GM13977 (cell line): Measurements from ENCODE around the gene PXYLP1.
"Not testable (repeated sequence)": the region's sequence is repeated elsewhere in the genome, so short reads cannot be mapped to it uniquely, and the experiment has no call there.

Experiments
- DNase-seq: peaks from one replicate; pipeline ENCODE4 v3.0.0; 2012; ENCODE audit warnings: low spot score
- in situ Hi-C: fragments of 300-500 bp; cut with MboI; formaldehyde crosslinking; loops from one replicate; pipeline ENCODE4 v1.12.0; 2022; ENCODE audit warnings: low sequenced_read_pairs, low pct_unique_long_range_greater_than_20kb, mixed read lengths, inconsistent platforms; ENCODE audit not compliant: unreplicated experiment
- TF ChIP-seq, protein P1 (sequence below): IDR thresholded peaks from 2 replicates; pipeline ENCODE4 v1.5.1; 2012; ENCODE audit warnings: mild to moderate bottlenecking, control low read depth; ENCODE audit not compliant: insufficient read depth; ENCODE audit errors: extremely low read depth, missing control alignments

PXYLP1 gene

DNA sequence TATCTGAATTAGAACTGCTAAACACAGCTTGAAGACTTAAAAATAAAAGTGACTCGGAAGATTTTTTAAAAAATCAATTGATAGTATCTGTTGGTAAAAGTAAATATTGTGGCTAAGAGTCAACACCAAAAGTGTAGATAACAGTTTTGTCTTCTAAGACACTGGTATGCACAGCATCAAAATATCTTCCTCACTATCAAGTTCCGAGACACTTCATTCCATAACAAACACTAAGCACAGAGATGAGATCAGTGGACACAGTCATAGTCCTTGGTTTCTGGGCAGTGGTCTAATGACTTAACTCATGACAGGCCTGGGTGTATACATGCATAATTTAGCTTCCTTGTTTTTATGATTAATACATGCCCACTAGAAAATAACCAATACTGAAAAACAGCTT lies 63.2 kb downstream of the PXYLP1 start:
- no peak for DNase-seq
- in situ Hi-C loops = no loop called here
- TF ChIP-seq, protein P1, sequence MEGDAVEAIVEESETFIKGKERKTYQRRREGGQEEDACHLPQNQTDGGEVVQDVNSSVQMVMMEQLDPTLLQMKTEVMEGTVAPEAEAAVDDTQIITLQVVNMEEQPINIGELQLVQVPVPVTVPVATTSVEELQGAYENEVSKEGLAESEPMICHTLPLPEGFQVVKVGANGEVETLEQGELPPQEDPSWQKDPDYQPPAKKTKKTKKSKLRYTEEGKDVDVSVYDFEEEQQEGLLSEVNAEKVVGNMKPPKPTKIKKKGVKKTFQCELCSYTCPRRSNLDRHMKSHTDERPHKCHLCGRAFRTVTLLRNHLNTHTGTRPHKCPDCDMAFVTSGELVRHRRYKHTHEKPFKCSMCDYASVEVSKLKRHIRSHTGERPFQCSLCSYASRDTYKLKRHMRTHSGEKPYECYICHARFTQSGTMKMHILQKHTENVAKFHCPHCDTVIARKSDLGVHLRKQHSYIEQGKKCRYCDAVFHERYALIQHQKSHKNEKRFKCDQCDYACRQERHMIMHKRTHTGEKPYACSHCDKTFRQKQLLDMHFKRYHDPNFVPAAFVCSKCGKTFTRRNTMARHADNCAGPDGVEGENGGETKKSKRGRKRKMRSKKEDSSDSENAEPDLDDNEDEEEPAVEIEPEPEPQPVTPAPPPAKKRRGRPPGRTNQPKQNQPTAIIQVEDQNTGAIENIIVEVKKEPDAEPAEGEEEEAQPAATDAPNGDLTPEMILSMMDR = no peak

DNA sequence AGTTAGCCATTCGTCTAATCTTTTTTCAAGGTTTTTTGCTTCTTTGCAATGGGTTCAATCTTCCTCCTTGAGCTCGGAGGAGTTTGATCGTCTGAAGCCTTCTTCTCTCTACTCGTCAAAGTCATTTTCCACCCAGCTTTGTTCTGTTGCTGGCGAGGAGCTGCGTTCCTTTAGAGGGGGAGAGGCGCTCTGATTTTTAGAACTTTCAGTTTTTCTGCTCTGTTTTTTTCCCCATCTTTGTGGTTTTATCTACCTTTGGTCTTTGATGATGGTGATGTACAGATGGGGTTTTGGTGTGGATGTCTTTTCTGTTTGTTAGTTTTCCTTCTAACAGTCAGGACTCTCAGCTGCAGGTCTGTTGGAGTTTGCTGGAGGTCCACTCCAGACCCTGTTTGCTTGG lies 68.8 kb downstream of the PXYLP1 start:
- DNase-seq = not testable (repeated sequence)
- in situ Hi-C loops = loop anchor here (10.0 kb wide), 1 partner anchor 264 kb away; no protein-coding TSS in a partner anchor

DNA sequence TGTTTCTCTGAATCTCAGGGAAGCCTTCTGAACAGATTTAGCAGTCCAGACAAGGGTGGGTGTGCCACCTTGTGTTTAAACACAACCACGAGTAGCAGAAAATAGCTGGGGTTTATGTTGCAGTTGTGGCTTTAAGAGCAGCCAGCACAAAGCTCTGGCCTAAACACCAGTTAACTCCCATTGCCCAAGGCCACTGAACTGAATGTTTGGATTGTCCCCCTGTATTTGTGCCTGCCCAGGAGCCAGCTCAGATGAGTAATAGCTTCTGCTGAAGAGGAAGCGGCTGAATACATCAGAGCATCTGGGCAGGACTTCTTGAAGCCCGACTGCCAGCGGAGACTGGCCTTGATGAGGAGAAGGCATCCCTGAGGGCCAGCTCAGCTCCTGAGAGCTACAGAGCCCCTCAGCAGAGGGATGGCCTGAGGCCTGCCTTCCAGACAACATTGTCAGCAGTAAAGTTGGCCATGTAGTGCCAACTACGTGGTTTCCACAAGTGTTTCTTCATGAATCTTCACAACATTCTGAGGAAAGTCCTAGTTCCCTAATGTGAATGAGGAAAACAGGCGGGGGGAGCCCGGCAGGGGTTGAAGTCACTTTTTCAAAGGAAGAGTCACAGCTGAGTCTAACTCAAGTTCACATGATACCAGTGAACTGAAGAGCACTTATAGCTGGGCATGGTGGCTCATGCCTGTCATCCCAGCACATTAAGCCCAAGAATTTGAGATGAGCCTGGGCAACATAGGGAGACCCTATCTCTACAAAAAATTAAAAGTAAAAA lies 70.9 kb downstream of the PXYLP1 start:
- in situ Hi-C loops = loop anchor here (10.0 kb wide), 1 partner anchor 262 kb away; no protein-coding TSS in a partner anchor
- DNase-seq = no peak
- TF ChIP-seq, protein P1 = peak; percentile 20

DNA sequence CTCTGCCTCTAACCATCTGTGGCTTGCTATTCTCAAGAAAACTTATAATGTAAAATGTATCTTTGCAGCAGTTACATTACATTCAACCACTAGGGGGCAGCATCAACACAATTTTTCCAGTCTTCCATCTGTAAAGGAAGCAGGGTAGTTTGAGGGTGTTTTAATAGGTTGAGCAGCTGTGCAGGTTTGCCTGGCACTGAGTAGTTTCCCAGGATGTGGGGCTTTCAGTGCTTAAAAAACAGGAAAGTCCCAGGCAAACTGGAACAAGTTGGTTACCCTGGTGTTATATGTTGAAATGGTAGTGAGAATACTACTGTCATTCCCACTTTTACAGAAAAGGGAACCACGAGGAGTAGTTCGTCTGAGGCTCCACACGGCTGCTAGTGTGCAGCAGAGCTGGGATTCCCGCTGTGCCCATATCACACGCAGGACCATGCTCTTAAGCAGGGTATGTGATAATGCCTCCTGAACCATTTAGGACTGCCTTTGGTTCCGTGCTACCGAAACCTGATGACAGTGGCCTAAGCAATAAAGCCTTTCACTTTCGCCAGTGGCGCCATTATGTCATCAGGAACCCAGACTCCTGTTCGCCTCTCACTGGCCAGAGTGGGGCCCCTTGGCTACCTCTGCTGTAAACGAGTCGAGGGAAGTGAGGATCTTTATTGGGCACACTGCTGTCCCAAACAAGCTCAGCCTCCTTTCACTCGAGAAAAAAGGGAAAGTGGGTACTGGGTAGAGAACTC lies 72.0 kb downstream of the PXYLP1 start:
- in situ Hi-C loops = loop anchor here (10.0 kb wide), 1 partner anchor 261 kb away; no protein-coding TSS in a partner anchor
- DNase-seq = peak; percentile 72
- TF ChIP-seq, protein P1 = peak; percentile 74

DNA sequence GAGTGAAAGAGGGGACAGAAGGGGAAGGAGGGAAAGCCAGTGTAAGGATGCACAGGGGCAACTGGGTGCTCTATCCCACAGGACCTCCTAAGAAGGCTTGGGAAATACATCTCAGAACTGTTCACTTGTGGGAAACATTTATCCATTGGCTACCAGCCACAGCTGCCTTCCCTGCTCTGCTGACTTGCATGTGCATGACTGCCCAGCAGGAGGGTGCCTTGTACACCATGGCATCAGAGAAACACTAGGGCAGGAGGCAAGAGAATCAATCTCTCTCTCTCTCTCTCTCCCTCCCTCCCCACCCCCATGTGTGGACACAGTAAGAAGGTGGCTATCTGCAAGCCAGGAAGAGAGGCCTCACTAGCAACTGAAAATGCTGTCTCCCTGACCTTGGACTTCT lies 73.8 kb downstream of the PXYLP1 start:
- TF ChIP-seq, protein P1 = peak; percentile 4
- no peak for DNase-seq
- in situ Hi-C loops = loop anchor here (10.0 kb wide), 1 partner anchor 259 kb away; no protein-coding TSS in a partner anchor

DNA sequence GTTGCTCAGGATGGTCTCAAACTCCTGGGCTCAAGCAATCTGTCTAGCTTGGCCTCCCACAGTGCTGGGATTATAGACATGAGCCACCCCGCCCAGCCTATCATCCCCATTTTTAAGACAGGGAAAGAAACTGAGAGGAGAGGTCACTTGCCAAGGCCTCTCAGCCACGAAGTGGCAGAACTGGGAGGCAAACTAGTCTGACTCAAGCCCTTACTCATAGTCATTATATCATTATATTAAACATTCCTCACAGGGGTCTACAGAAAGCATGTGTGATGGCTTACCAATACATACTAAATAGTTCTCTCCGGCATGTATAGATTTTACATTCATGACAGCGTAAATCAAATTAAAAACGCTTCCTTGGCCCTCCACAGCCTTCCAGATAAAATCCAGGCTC lies 74.7 kb downstream of the PXYLP1 start:
- no peak for DNase-seq
- TF ChIP-seq, protein P1 = no peak
- in situ Hi-C loops = loop anchor here (10.0 kb wide), 1 partner anchor 259 kb away; no protein-coding TSS in a partner anchor

DNA sequence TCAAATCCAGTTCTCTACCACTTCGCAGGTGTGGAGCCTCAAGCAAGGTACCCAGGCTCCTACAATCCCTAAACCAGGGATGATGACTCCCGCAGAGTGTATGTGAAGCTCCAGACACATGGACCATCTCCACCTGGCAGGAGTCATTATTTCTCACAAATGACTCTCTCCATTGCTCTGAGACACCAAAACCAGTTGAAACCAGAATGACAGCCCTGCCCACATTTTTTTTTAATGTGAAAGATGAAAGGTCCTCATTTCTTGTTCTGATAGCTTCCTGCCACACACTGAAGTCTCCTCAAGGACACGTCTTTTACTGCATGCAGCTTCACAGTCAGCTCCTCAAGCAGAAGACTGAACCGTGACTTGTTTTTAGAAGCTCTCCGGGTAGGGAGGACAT lies 75.3 kb downstream of the PXYLP1 start:
- in situ Hi-C loops = loop anchor here (10.0 kb wide), 1 partner anchor 258 kb away; no protein-coding TSS in a partner anchor
- TF ChIP-seq, protein P1 = no peak
- no peak for DNase-seq
